Gastroesophageal sphincter (tissue), 4 donors: Measurements from ENCODE around the gene KRTAP10-11. TPM values are rescaled to one million over a fixed set of nuclear protein-coding genes. Genes with fewer than 3 reads are reported as not detected.
"Not testable (repeated sequence)": the region's sequence is repeated elsewhere in the genome, so short reads cannot be mapped to it uniquely, and the experiment has no call there.

Experiments
- ATAC-seq: fragments of 150-250 bp; one replicate; pipeline ENCODE4 v1.9.1; 2016; ENCODE audit warnings: mild to moderate bottlenecking, moderate library complexity
- H3K27ac ChIP-seq, 4 donors: fragments of 200-600 bp; sonication (generic) in 3 of 4; 1 replicate in 3 of 4; 2 replicates in 1 of 4; pipeline ENCODE4 v1.5.1; 2016 to 2019
- H3K27me3 ChIP-seq: fragments of 200-600 bp; sonication (generic); one replicate; pipeline ENCODE4 v1.5.1; 2019
- H3K36me3 ChIP-seq, 2 donors: fragments of 200-600 bp; sonication (generic); one replicate each; pipeline ENCODE4 v1.5.1; 2019; ENCODE audit warnings: control low read depth in 1 of 2
- H3K4me1 ChIP-seq, 3 donors: fragments of 200-600 bp; sonication (generic); 1 replicate in 2 of 3; 2 replicates in 1 of 3; pipeline ENCODE4 v1.5.1; 2016 to 2019; ENCODE audit warnings: control low read depth in 2 of 3
- H3K4me3 ChIP-seq, 2 donors: fragments of 200-600 bp; sonication (generic); one replicate each; pipeline ENCODE4 v1.5.1; 2019; ENCODE audit warnings: mild to moderate bottlenecking in 1 of 2, moderate library complexity in 1 of 2
- H3K9me3 ChIP-seq, 3 donors: fragments of 200-600 bp; sonication (generic); one replicate each; pipeline ENCODE4 v1.5.1; 2017 to 2019; ENCODE audit warnings: control low read depth in 2 of 3
- CTCF ChIP-seq, 4 experiments: fragments of 200-600 bp in 2 of 4; fragments of 450-650 bp in 2 of 4; sonication (generic) in 1 of 4; IDR thresholded peaks; one replicate each; pipeline ENCODE4 v1.5.1; 2017 to 2019; ENCODE audit warnings: antibody characterized with exemption in 4 of 4, mild to moderate bottlenecking in 2 of 4, moderate library complexity in 2 of 4
- EP300 ChIP-seq: sonication (generic); formaldehyde crosslinking; IDR thresholded peaks from one replicate; pipeline ENCODE4 v1.6.1; 2017; ENCODE audit warnings: antibody characterized with exemption, mild to moderate bottlenecking
- POLR2A ChIP-seq, 2 donors: fragments of 450-650 bp; IDR thresholded peaks; one replicate each; pipeline ENCODE4 v1.6.1; 2017; ENCODE audit warnings: antibody characterized with exemption in 2 of 2, mild to moderate bottlenecking in 2 of 2, moderate library complexity in 1 of 2
- POLR2AphosphoS5 ChIP-seq: sonication (generic); formaldehyde crosslinking; IDR thresholded peaks from one replicate; pipeline ENCODE4 v1.6.1; 2017; ENCODE audit warnings: antibody characterized with exemption
- WGBS, 2 donors: methylation state at CpG; one replicate each; pipeline ENCODE4 v1.1.5; 2018; ENCODE audit warnings: low coverage in 1 of 2; 5-methylcytosine and 5-hydroxymethylcytosine counted together
- total RNA-seq, 4 donors: library from RNA; depleted of rRNA; stranded (reverse); fragments of >200 nt; gene quantifications; one replicate each; pipeline ENCODE4 v1.1.0, GENCODE V29; 2016

KRTAP10-11 gene
- total RNA-seq, 4 donors from 2014 or later: not detected

GRCh38 chr21:44686000-44686781, 40.0 kb downstream of the KRTAP10-11 start:
- Histone ChIP-seq H3K27ac (no peak overlapping the region), H3K4me1 (no peaks in the 10 kb centered on the region), H3K27me3 (peaks cover 49% of the 10 kb centered on the region), H3K4me3 (no peak overlapping the region), H3K36me3 (no peaks in the 10 kb centered on the region), H3K9me3 (no peaks in the 10 kb centered on the region)
- ATAC-seq: no peak
- TF ChIP-seq CTCF (IDR thresholded peaks at IDR 0.05) (no peak), POLR2AphosphoS5 (no peak), EP300 (no peak), POLR2A (IDR thresholded peaks at IDR 0.05) (no peak)
- WGBS, 2 donors: 19 to 29% methylated on average over 2 to 4 of the region's 14 CpGs

GRCh38 chr21:44686843-44687561, 40.8 kb downstream of the KRTAP10-11 start:
- TF ChIP-seq POLR2A (IDR thresholded peaks at IDR 0.05) (no peak), EP300 (no peak), POLR2AphosphoS5 (no peak), CTCF (IDR thresholded peaks at IDR 0.05) (no peak)
- WGBS, 2 donors: 34 to 80% methylated on average over 1 to 5 of the region's 25 CpGs

GRCh38 chr21:44687671-44688070, 41.5 kb downstream of the KRTAP10-11 start:
- H3K9me3 ChIP-seq: peaks cover 0 to 4% (median 0%) of the 10 kb centered on the region in 3 donors
- no peak overlapping the region for H3K27ac ChIP-seq
- H3K4me1 ChIP-seq: no peaks in the 10 kb centered on the region
- 38 to 40% methylated on average over 5 to 11 of the region's 11 CpGs for WGBS, 2 donors
- ATAC-seq: no peak
- no peak overlapping the region for H3K4me3 ChIP-seq
- H3K27me3 ChIP-seq: peaks cover 48% of the 10 kb centered on the region
- TF ChIP-seq POLR2AphosphoS5 (no peak), CTCF (IDR thresholded peaks at IDR 0.05) (no peak), EP300 (no peak), POLR2A (IDR thresholded peaks at IDR 0.05) (no peak)
- no peaks in the 10 kb centered on the region for H3K36me3 ChIP-seq

More at GRCh38 chr21:44686843-44687561, 40.8 kb downstream of the KRTAP10-11 start:
- H3K9me3 ChIP-seq: no peaks in the 10 kb centered on the region
- H3K27ac ChIP-seq: no peak overlapping the region
- no peaks in the 10 kb centered on the region for H3K4me1 ChIP-seq
- H3K4me3 ChIP-seq: no peak overlapping the region
- ATAC-seq: no peak
- H3K36me3 ChIP-seq: no peaks in the 10 kb centered on the region
- H3K27me3 ChIP-seq: peaks cover 49% of the 10 kb centered on the region

- ATAC-seq, H3K36me3 ChIP-seq, H3K27ac ChIP-seq, H3K4me3 ChIP-seq, H3K4me1 ChIP-seq: not testable (repeated sequence)
- Histone ChIP-seq H3K9me3 (peaks cover 0 to 25% (median 0%) of the 10 kb centered on the region in 3 donors), H3K27me3 (peaks cover 44% of the 10 kb centered on the region)
- 79 to 81% methylated on average over 2 to 3 of the region's 3 CpGs for WGBS, 2 donors
These were observed 43.5 kb downstream of the KRTAP10-11 start for GRCh38 chr21:44689740-44690139.

- peaks cover 0 to 30% (median 0%) of the 10 kb centered on the region in 3 donors for H3K9me3 ChIP-seq
- peaks cover 54% of the 10 kb centered on the region for H3K27me3 ChIP-seq
- 43 to 60% methylated on average over 2 of the region's 2 CpGs for WGBS, 2 donors
- no peak overlapping the region for H3K27ac ChIP-seq
- no peak for ATAC-seq
- TF ChIP-seq POLR2AphosphoS5 (no peak), EP300 (no peak), POLR2A (IDR thresholded peaks at IDR 0.05) (no peak), CTCF (IDR thresholded peaks at IDR 0.05) (no peak)
- no peak overlapping the region for H3K4me3 ChIP-seq
- H3K4me1 ChIP-seq: no peaks in the 10 kb centered on the region
- no peaks in the 10 kb centered on the region for H3K36me3 ChIP-seq
These were observed 45.5 kb downstream of the KRTAP10-11 start for GRCh38 chr21:44691686-44692085.
